CD14-positive monocyte (primary cell): ENCODE results near the gene ZNF710. TPM values are rescaled to one million over a fixed set of nuclear protein-coding genes. Genes with fewer than 3 reads are reported as not detected.

ENCODE experiments used
- DNase-seq, 3 donors: peaks; one replicate each; pipeline ENCODE4 v3.0.0-alpha.2; 2011 to 2022
- H2AFZ ChIP-seq: 2 replicates; pipeline ENCODE4 v1.6.0; 2012; ENCODE audit warnings: mild to moderate bottlenecking, low read depth, low read length, inconsistent platforms; ENCODE audit not compliant: insufficient read depth, poor library complexity, severe bottlenecking
- H3K27ac ChIP-seq, 2 donors: 1 replicate in 1 of 2; 2 replicates in 1 of 2; pipeline ENCODE4 v1.5.1; 2012 to 2013; ENCODE audit warnings: low read length in 2 of 2, control low read depth in 1 of 2, inconsistent platforms in 1 of 2, low read depth in 1 of 2, mild to moderate bottlenecking in 1 of 2
- H3K27me3 ChIP-seq, 2 donors: one replicate each; pipeline versions ENCODE4 v1.6.0 to v1.6.1; 2011 to 2013; ENCODE audit warnings: low read length in 2 of 2; ENCODE audit not compliant: control insufficient read depth in 2 of 2, insufficient read depth in 2 of 2
- H3K36me3 ChIP-seq, 2 donors: replicated peaks in 1 of 2; 1 replicate in 1 of 2; 2 replicates in 1 of 2; pipeline versions ENCODE4 v1.5.1 to v1.6.1; 2012 to 2013; ENCODE audit warnings: low read length in 2 of 2, control low read depth in 1 of 2, inconsistent platforms in 1 of 2, mild to moderate bottlenecking in 1 of 2; ENCODE audit not compliant: insufficient read depth in 2 of 2, control insufficient read depth in 1 of 2
- H3K4me1 ChIP-seq, 2 donors: 1 replicate in 1 of 2; 2 replicates in 1 of 2; pipeline versions ENCODE4 v1.5.1 to v1.6.1; 2012 to 2013; ENCODE audit warnings: low read length in 2 of 2, control low read depth in 1 of 2, inconsistent platforms in 1 of 2, mild to moderate bottlenecking in 1 of 2, moderate library complexity in 1 of 2; ENCODE audit not compliant: insufficient read depth in 2 of 2, control insufficient read depth in 1 of 2
- H3K4me2 ChIP-seq: replicated peaks from 2 replicates; pipeline ENCODE3; 2012; ENCODE audit warnings: low read length, moderate library complexity, mild to moderate bottlenecking; ENCODE audit not compliant: poor library complexity, severe bottlenecking; ENCODE audit errors: extremely low read depth
- H3K4me3 ChIP-seq, 3 experiments: fragments of 200-600 bp in 1 of 3; sonication (generic) in 1 of 3; replicated peaks in 1 of 3; 1 replicate in 2 of 3; 2 replicates in 1 of 3; pipeline ENCODE4 v1.5.1; 2011 to 2013; ENCODE audit warnings: low read length in 3 of 3, mild to moderate bottlenecking in 3 of 3, control low read depth in 2 of 3, low read depth in 2 of 3, inconsistent platforms in 1 of 3, moderate library complexity in 1 of 3
- H3K79me2 ChIP-seq: 2 replicates; pipeline ENCODE4 v1.6.0; 2012; ENCODE audit warnings: mild to moderate bottlenecking, control low read depth, inconsistent platforms, low read length, moderate library complexity; ENCODE audit not compliant: insufficient read depth
- H3K9ac ChIP-seq: 2 replicates; pipeline ENCODE4 v1.6.0; 2017; ENCODE audit warnings: low read length, mild to moderate bottlenecking; ENCODE audit not compliant: insufficient read depth, poor library complexity, severe bottlenecking
- H3K9me3 ChIP-seq, 2 donors: replicated peaks in 1 of 2; 1 replicate in 1 of 2; 2 replicates in 1 of 2; pipeline versions ENCODE4 v1.5.1 to v1.6.1; 2012 to 2013; ENCODE audit warnings: low read length in 2 of 2, control low read depth in 1 of 2; ENCODE audit not compliant: control insufficient read depth in 1 of 2, insufficient read depth in 1 of 2
- H4K20me1 ChIP-seq: 2 replicates; pipeline ENCODE4 v1.6.0; 2012; ENCODE audit warnings: mild to moderate bottlenecking, low read length, control low read depth, moderate library complexity; ENCODE audit not compliant: insufficient read depth
- H3K27ac Mint-ChIP-seq, 7 donors: one replicate each; pipeline ENCODE4 v1.8.0; 2020; ENCODE audit warnings: mild to moderate bottlenecking in 7 of 7, mixed read lengths in 7 of 7, moderate library complexity in 6 of 7, inconsistent platforms in 2 of 7
- H3K27me3 Mint-ChIP-seq, 3 donors: one replicate each; pipeline ENCODE4 v1.8.0; 2021 to 2022; ENCODE audit warnings: low read depth in 3 of 3, mild to moderate bottlenecking in 3 of 3, mixed read lengths in 3 of 3, moderate library complexity in 3 of 3, inconsistent platforms in 1 of 3
- H3K36me3 Mint-ChIP-seq, 2 donors: one replicate each; pipeline ENCODE4 v1.8.0; 2020; ENCODE audit warnings: mixed read lengths in 2 of 2, inconsistent platforms in 1 of 2, mild to moderate bottlenecking in 1 of 2
- H3K4me1 Mint-ChIP-seq: one replicate; pipeline ENCODE4 v1.8.0; 2020; ENCODE audit warnings: mild to moderate bottlenecking, mixed read lengths
- H3K4me3 Mint-ChIP-seq, 2 donors: one replicate each; pipeline ENCODE4 v1.8.0; 2020; ENCODE audit warnings: mild to moderate bottlenecking in 2 of 2, mixed read lengths in 2 of 2, moderate library complexity in 1 of 2
- H3K9me3 Mint-ChIP-seq, 7 donors: one replicate each; pipeline ENCODE4 v1.8.0; 2020 to 2022; ENCODE audit warnings: mixed read lengths in 7 of 7, mild to moderate bottlenecking in 6 of 7, moderate library complexity in 6 of 7, inconsistent platforms in 2 of 7
- WGBS: methylation state at CpG from one replicate; pipeline ENCODE4 v1.1.5; 2013; ENCODE audit warnings: missing lambda C conversion rate; ENCODE audit not compliant: insufficient coverage; 5-methylcytosine and 5-hydroxymethylcytosine counted together
- intact Hi-C, 2 donors: fragments of 100-400 bp; cut with micrococcal nuclease; formaldehyde crosslinking; loops; one replicate each; pipeline versions ENCODE4 v1.15.0 to v1.15.1; 2023
- polyA plus RNA-seq, 3 donors: library from polyadenylated mRNA; depleted of rRNA in 1 of 3; unstranded in 2 of 3; stranded (reverse) in 1 of 3; fragments of 300-500 nt in 2 of 3; fragments of >200 nt in 1 of 3; fragmentation: Illumina TruSeq in 2 of 3; gene quantifications; 1 replicate in 2 of 3; 2 replicates in 1 of 3; pipeline ENCODE4 v1.2.3, GENCODE V29; 2012 to 2021
- TF ChIP-seq, protein P1 (sequence below): fragments of 200-600 bp; IDR thresholded peaks from one replicate; pipeline ENCODE4 v1.8.0; 2022; ENCODE audit warnings: antibody characterized with exemption, mild to moderate bottlenecking

Gene ZNF710
- polyA plus RNA-seq, 3 donors, result 3.4 to 45.6 (median 4.8) TPM

GRCh38 chr15:89982315-89983055 is 18.6 kb upstream of the ZNF710 start:
- Mint-ChIP-seq H3K36me3 (peaks cover 1 to 6% of the 10 kb centered on the region in 2 donors), H3K27ac (no peak overlapping the region), H3K27me3 (peaks cover 3 to 4% (median 4%) of the 10 kb centered on the region in 3 donors), H3K4me1 (peaks cover 17% of the 10 kb centered on the region), H3K9me3 (peaks cover 12 to 21% (median 17%) of the 10 kb centered on the region in 7 donors), H3K4me3 (no peak overlapping the region)
- H3K4me2 ChIP-seq, result no peak overlapping the region
- no peak overlapping the region for H2AFZ ChIP-seq
- no peaks in the 10 kb centered on the region for H3K27me3 ChIP-seq
- TF ChIP-seq, protein P1, sequence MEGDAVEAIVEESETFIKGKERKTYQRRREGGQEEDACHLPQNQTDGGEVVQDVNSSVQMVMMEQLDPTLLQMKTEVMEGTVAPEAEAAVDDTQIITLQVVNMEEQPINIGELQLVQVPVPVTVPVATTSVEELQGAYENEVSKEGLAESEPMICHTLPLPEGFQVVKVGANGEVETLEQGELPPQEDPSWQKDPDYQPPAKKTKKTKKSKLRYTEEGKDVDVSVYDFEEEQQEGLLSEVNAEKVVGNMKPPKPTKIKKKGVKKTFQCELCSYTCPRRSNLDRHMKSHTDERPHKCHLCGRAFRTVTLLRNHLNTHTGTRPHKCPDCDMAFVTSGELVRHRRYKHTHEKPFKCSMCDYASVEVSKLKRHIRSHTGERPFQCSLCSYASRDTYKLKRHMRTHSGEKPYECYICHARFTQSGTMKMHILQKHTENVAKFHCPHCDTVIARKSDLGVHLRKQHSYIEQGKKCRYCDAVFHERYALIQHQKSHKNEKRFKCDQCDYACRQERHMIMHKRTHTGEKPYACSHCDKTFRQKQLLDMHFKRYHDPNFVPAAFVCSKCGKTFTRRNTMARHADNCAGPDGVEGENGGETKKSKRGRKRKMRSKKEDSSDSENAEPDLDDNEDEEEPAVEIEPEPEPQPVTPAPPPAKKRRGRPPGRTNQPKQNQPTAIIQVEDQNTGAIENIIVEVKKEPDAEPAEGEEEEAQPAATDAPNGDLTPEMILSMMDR, result no peak
- no peaks in the 10 kb centered on the region for H3K79me2 ChIP-seq
- H3K4me3 ChIP-seq, result no peak overlapping the region
- H4K20me1 ChIP-seq, result no peaks in the 10 kb centered on the region
- H3K36me3 ChIP-seq, result no peaks in the 10 kb centered on the region
- WGBS, result 92% methylated on average over 6 of the region's 7 CpGs
- no peak overlapping the region for H3K27ac ChIP-seq
- peaks cover 6 to 7% of the 10 kb centered on the region in 2 donors for H3K4me1 ChIP-seq
- intact Hi-C loops, result no loop called here
- H3K9me3 ChIP-seq, result peaks cover 5 to 17% of the 10 kb centered on the region in 2 donors
- DNase-seq, result no peak
- H3K9ac ChIP-seq, result no peak overlapping the region

DNA sequence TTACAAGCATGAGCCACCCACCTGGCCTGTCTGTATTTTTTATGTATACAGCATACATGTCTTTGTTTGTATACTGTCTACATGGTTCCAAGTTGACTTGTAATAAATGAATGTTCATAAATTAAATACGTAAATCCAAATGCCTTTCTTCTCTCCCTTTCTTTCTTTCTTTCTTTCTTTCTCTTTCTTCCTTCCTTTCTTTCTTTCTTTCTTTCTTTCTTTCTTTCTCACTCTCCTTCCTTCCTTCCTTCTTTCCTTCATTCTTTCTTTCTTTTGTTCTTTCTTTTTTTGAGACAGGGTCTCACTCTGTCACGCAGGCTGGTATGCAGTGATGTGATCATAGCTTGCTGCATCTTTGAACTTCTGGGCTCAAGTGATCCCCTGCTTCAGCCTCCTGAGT is 17.1 kb upstream of the ZNF710 start:
- H3K4me2 ChIP-seq, result no peak overlapping the region
- H3K4me1 Mint-ChIP-seq, result peaks cover 17% of the 10 kb centered on the region

More for the DNA sequence above, 17.1 kb upstream of the ZNF710 start:
- H3K27me3 ChIP-seq, result no peaks in the 10 kb centered on the region
- Mint-ChIP-seq H3K36me3 (peaks cover 1 to 6% of the 10 kb centered on the region in 2 donors), H3K4me3 (peak overlapping the region in 1 of 2 donors; percentile 59), H3K27me3 (peaks cover 3 to 4% (median 4%) of the 10 kb centered on the region in 3 donors), H3K27ac (no peak overlapping the region), H3K9me3 (peaks cover 12 to 21% (median 17%) of the 10 kb centered on the region in 7 donors)
- no peak overlapping the region for H3K27ac ChIP-seq
- no peak overlapping the region for H2AFZ ChIP-seq
- no peak overlapping the region for H3K9ac ChIP-seq
- H3K4me3 ChIP-seq, result no peak overlapping the region
- H3K9me3 ChIP-seq, result peaks cover 5 to 17% of the 10 kb centered on the region in 2 donors
- H4K20me1 ChIP-seq, result no peaks in the 10 kb centered on the region
- no CpG with 5 or more reads among the region's 2 CpGs for WGBS
- TF ChIP-seq, protein P1, result no peak
- DNase-seq, result no peak
- H3K79me2 ChIP-seq, result no peaks in the 10 kb centered on the region
- peaks cover 6 to 7% of the 10 kb centered on the region in 2 donors for H3K4me1 ChIP-seq
- intact Hi-C loops, result no loop called here
- H3K36me3 ChIP-seq, result no peaks in the 10 kb centered on the region
